OCI-LY7 (cell line): ENCODE results near the gene TIMP4.

Experiments
- EZH2phosphoT487 ChIP-seq: fragments of 200-600 bp; sonication (generic); IDR thresholded peaks from 2 replicates; pipeline ENCODE4 v1.6.1; 2018; ENCODE audit warnings: low read depth, borderline replicate concordance, mild to moderate bottlenecking, mixed run types, antibody characterized with exemption, low read length, moderate library complexity, mixed read lengths
- TF ChIP-seq, protein P1 (sequence below): fragments of 200-600 bp; sonication (generic); conservative IDR thresholded peaks from 2 replicates; pipeline ENCODE4 v1.5.1; 2014; ENCODE audit warnings: mild to moderate bottlenecking, antibody characterized with exemption, low read length, moderate library complexity, mixed read lengths

DNA sequence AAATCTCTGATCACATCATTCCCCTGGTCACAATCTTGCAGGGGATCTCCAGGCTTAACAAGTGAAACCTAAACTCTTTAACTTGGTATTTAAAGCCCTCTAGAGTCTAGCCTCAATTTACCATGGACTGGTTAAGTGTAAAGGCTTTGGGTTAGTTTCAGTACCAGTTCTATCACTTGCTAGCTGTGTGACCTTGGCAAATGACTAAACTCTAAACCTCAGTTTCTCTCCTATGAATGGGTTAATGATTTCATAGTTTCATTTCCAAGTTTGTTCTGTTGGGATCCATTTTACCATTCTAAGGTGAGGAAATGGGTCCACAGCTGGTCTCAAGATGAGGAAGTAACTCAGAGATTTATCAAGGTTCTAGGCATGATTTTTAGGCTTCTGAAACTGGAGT, 38.8 kb upstream of the TIMP4 start:
- TF ChIP-seq, protein P1, sequence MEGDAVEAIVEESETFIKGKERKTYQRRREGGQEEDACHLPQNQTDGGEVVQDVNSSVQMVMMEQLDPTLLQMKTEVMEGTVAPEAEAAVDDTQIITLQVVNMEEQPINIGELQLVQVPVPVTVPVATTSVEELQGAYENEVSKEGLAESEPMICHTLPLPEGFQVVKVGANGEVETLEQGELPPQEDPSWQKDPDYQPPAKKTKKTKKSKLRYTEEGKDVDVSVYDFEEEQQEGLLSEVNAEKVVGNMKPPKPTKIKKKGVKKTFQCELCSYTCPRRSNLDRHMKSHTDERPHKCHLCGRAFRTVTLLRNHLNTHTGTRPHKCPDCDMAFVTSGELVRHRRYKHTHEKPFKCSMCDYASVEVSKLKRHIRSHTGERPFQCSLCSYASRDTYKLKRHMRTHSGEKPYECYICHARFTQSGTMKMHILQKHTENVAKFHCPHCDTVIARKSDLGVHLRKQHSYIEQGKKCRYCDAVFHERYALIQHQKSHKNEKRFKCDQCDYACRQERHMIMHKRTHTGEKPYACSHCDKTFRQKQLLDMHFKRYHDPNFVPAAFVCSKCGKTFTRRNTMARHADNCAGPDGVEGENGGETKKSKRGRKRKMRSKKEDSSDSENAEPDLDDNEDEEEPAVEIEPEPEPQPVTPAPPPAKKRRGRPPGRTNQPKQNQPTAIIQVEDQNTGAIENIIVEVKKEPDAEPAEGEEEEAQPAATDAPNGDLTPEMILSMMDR: no peak
- no peak for TF ChIP-seq EZH2phosphoT487
